ENCODE data around the gene FGD5.

The FGD5 gene

DNA sequence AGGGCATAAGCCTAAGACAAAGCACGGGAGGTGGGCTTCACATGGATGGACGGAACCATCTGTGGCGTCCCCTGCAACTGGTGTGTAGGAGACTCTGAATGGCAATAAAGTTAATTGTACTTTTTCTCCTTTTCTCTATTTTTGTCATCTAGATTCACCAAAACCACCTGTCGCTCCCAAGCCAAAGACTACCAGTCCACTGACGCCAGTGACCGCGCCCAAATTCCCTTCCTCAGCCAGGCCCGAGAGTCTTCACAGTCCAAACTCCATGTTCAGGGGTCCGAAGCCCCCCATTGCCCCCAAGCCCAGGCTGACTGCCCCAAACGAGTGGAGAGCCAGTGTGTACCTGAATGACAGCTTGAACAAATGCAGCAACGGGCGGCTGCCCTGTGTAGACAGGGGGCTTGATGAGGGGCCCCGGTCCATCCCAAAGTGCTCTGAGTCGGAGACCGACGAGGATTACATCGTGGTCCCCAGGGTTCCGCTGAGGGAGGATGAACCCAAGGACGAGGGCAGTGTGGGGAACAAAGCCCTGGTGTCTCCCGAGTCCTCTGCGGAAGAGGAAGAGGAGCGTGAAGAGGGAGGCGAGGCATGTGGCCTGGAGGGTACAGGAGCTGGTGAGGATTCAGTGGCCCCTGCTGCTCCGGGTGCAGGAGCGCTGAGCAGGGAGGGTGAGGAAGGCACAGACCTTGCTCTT, at the start of gene FGD5:
Gene FGD5 (plus strand): TSS at position 159 of the 697 bp plus-strand sequence. CDS start 110 bp downstream, at position 269.
- DNase-seq, result no peak

- DNase-seq, result no peak
Observed at GRCh38 chr3:14769544-14770325, 49.0 kb upstream of the FGD5 start.

- DNase-seq, result no peak
Observed at GRCh38 chr3:14770591-14770990, 48.2 kb upstream of the FGD5 start.

DNA sequence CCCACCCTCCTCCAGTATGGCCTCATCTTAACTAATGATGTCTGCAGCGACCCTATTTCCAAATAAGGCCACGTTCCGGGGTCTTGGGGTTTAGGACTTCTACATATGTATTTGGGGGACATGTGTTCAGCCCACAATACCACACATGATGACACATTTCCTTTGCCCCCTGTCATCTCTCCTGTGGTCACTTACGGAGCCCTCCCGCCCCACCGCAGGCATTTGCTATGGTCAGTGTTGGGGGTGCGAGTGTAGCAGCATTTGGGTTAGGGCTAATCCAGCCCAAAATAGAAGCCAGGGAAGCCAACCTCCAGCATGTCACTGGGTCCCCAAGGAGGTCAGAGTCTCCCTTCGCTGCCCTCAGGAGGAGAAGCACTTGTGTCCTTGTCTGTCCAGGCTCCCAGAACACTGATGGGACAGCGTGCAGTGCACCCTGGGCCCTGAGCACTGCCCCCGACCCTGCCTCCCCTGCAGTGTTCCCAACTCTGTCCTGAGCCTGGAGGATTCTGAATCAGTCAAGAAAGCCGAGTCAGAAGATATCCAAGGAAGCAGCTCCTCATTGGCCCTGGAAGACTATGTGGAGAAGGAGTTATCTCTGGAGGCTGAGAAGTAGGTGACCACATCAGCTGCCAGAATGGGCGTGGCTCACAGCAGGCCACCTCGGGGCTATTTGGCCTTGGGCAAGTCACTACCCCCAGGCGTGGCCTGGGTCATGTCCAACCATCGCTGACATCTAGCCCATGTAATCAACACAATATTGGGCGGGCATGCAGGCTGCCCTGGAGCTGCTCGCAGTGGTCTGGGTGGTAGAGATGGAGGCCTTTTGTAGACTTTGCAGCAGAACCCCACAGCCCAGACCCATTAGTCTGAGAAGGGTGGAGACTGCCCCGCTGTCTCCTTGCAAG, 46.9 kb upstream of the FGD5 start:
- no peak for DNase-seq

DNA sequence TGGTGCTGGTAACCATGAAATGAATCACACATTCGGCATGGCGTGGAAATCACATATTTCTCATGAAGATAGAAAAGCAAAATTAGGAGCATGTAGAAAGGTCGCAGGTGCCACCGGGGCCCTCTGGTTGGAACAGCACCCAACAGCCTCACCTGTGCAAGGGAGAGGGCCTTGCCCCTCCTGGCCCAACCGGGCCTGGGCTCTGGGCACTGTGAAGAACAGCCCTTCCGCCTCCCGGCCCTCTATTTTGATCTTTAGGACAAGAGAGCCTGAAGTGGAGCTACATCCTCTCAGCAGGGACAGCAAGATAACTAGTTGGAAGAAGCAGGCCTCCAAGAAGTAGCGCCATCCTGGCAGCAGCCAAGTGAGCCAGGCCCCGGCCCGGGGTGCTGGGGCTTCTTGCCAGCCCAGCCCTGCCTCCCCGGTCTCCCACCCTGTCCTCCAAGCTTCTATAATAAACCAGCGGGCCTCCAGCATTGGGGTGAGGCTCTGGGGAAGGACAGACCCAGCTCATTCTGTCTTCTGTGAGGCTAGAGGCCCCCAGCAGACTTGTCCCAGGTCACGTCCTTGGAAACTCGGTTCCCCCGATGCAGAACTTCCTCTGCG, 46.1 kb upstream of the FGD5 start:
- DNase-seq, result no peak

DNA sequence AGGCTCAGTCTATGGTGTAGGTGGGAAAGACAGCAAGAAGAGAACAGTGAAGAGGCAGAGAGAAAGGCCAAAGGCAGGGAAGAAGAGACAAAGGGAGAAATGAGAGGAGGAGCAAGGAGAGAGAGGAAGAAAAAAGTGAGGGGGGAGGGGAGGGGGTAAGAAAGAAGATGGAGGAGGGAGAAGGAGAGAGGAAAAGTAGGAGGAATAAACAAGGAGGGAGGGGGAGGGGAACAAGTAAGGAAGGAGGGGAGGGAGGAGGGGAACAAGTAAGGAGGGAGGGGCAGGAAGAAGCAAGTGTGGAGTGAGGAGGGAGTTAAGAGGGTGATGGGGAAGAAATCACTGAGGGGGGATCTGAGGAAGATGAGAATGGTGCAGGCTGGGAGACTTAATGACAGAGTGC, 45.5 kb upstream of the FGD5 start:
- DNase-seq, result no peak

DNA sequence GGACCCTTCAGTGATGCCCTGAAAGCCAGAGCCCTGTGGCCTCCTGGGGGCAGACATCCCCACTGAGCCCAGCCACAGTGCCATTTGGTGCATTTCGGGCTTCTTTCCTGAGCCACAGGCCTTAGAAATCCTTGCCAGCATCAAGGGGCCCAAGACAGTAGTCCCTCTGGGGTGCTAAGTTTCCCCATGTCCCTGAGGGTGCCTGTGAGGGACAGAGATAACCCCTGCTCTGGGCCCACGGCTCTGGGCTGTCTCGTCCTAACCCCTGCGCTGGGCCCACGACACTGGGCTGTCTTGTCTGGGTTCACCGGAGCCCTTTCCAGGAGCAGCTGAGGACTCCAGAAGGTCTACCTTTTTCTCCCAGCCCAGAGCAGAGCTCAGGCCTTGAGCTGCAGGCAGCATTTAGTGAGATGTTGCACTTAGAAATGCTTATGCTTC, 45.1 kb upstream of the FGD5 start:
- no peak for DNase-seq

- no peak for DNase-seq
Observed at GRCh38 chr3:14774431-14774830, 44.3 kb upstream of the FGD5 start.

DNA sequence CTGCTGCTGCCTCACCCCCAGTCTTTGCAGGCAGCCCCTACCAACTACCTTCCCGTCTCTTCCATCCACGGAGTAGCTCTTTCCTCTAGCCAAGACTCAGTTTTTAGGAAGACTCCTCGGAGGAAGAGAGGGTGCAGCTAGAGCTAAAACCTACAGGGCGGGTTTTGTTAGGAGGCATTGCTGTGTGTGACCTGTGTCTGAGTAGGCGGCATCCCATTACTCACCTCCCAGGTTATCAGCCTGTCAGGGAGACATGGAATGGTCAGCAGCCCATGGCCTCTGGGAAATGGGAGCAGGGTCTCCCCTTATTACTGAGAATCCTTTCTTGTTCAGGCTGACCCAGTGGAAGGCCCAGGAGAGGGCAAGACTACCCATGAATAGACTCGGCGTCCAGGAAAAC, 43.8 kb upstream of the FGD5 start:
- no peak for DNase-seq

GRCh38 chr3:14775563-14775962, 43.2 kb upstream of the FGD5 start:
- DNase-seq, result no peak

GRCh38 chr3:14779069-14779685, 39.6 kb upstream of the FGD5 start:
- DNase-seq, result no peak

- peak in 1 of 2 experiments; percentile 15 for DNase-seq
Observed at GRCh38 chr3:14780927-14781507, 37.7 kb upstream of the FGD5 start.

- no peak for DNase-seq
Observed at GRCh38 chr3:14783480-14784086, 35.2 kb upstream of the FGD5 start.

GRCh38 chr3:14784087-14784681, 34.6 kb upstream of the FGD5 start:
- no peak for DNase-seq

DNA sequence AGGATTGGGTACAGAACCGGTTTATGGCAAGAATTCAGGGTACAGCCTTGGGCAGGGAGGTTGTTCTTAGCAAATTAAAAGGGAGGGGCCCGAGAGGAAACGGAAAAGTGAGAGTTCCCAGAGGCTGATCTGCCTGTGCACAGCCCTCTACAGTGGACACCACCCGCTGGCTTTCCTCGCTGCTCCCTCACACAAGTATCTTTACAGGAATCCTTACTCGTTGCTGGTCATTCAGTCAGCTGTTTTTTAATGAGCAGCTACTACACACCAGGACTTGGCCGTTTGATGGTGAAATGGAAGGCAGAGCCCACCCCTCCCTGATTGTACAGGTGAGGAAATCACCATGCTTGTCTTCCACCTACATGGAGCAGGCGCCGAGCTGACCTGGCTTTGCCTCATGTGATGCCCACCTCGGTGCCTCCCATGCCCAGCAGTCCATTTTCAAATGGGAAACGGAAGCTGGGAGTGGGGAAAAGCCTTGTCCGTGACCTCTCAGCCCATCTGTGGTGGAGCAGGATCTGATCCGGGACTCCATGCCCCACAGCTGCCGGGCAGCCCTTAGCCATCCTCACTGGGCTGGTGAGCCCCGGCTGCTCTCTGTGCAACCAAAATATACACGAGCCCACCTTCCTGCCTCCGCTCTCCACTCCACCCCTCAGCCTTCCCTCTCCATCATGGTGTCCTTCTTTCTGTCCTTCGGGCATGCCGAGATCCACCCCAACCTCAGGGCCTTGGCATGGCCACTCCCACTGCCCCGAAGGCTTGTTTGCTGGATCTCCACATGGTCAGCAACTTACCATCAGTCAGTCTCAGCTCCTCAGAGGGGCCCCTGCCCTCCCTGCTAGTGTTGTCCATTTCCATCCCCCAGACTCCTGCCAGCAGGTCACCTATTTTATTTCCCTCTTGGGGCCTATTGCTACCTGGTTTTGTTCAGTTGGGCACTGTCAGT, 33.3 kb upstream of the FGD5 start:
- DNase-seq, result no peak

- no peak for DNase-seq
Observed at GRCh38 chr3:14786369-14786768, 32.4 kb upstream of the FGD5 start.

DNA sequence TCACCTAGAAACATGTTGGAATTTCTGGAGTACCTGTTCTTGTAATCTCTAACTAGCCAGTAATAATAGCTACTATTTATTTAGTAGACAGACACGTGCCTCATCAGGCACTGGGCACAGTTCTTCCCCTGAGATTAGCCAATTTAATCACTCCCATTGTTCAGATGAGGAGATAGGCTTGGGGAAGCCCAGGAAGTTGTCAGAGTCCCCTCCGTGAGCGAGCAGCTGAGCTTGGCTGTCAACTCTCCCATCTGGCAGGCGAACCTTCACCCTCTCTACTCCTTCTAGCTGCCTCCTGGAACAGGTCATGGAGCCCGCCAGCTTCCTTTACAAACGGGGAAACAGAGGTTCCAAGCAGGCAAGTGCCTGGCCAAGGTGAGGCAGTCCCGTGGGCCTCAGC, 31.1 kb upstream of the FGD5 start:
- no peak for DNase-seq

- DNase-seq, result no peak
Observed at GRCh38 chr3:14788644-14789043, 30.1 kb upstream of the FGD5 start.

DNA sequence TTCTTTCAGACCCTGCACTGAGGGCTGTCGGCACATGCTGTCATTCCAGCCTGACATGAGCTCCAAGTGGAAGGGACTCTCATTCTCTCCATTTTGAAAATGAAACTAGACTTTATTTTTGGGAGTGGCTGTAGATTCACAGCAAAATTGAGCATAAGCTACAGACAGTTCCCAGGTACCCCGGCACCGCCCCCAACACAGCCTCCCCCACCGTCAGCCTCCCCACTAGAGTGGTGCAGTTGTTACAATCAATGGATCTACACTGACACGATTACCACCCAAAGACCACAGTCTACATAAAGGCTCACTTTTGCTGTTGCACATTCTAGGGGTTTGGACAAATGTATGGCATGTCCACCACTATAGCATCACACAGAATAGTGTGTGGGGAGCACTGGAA, 29.5 kb upstream of the FGD5 start:
- DNase-seq, result no peak
